Measurements from ENCODE around the gene SLC7A5. TPM values are rescaled to one million over a fixed set of nuclear protein-coding genes. Genes with fewer than 3 reads are reported as not detected.
"Not testable (repeated sequence)": the region's sequence is repeated elsewhere in the genome, so short reads cannot be mapped to it uniquely, and the experiment has no call there.

Gene SLC7A5
- polyA plus RNA-seq, 1 donor from 2014 or later, result 3.9 TPM

- H3F3A ChIP-seq (ENCODE audit: insufficient read depth, low read length, poor library complexity, severe bottlenecking), result no peaks in the 10 kb centered on the region
- H3K27ac ChIP-seq (ENCODE audit: low read length), result no peak overlapping the region
- no peak overlapping the region for H3K4me3 ChIP-seq (ENCODE audit: low read length)
- no peak overlapping the region for H3K4me2 ChIP-seq (ENCODE audit: low read length)
- H3K36me3 ChIP-seq (ENCODE audit: insufficient read depth, low read length), result no peaks in the 10 kb centered on the region
- no peaks in the 10 kb centered on the region for H4K20me1 ChIP-seq (ENCODE audit: insufficient read depth)
- H3K9me2 ChIP-seq (ENCODE audit: insufficient read depth, low read length), result no peaks in the 10 kb centered on the region
- H2AFZ ChIP-seq (ENCODE audit: low read depth, low read length), result no peak overlapping the region
- no peak overlapping the region for H3K9ac ChIP-seq (ENCODE audit: low read length)
- TF ChIP-seq EZH2 (IDR thresholded peaks at IDR 0.05; ENCODE audit: borderline replicate concordance, insufficient read depth, low read length, poor library complexity, severe bottlenecking), result no peak
- TF ChIP-seq SMC3 (conservative IDR thresholded peaks at IDR 0.05; ENCODE audit: poor library complexity), result no peak
- no peak for TF ChIP-seq POLR2AphosphoS5 (IDR thresholded peaks at IDR 0.05)
- TF ChIP-seq EP300 (conservative IDR thresholded peaks at IDR 0.05; ENCODE audit: poor library complexity, severe bottlenecking), result no peak
- no peak for TF ChIP-seq MXI1 (conservative IDR thresholded peaks at IDR 0.05; ENCODE audit: poor library complexity, severe bottlenecking)
- no peak for TF ChIP-seq RAD21 (conservative IDR thresholded peaks at IDR 0.05)
- TF ChIP-seq, protein P1, sequence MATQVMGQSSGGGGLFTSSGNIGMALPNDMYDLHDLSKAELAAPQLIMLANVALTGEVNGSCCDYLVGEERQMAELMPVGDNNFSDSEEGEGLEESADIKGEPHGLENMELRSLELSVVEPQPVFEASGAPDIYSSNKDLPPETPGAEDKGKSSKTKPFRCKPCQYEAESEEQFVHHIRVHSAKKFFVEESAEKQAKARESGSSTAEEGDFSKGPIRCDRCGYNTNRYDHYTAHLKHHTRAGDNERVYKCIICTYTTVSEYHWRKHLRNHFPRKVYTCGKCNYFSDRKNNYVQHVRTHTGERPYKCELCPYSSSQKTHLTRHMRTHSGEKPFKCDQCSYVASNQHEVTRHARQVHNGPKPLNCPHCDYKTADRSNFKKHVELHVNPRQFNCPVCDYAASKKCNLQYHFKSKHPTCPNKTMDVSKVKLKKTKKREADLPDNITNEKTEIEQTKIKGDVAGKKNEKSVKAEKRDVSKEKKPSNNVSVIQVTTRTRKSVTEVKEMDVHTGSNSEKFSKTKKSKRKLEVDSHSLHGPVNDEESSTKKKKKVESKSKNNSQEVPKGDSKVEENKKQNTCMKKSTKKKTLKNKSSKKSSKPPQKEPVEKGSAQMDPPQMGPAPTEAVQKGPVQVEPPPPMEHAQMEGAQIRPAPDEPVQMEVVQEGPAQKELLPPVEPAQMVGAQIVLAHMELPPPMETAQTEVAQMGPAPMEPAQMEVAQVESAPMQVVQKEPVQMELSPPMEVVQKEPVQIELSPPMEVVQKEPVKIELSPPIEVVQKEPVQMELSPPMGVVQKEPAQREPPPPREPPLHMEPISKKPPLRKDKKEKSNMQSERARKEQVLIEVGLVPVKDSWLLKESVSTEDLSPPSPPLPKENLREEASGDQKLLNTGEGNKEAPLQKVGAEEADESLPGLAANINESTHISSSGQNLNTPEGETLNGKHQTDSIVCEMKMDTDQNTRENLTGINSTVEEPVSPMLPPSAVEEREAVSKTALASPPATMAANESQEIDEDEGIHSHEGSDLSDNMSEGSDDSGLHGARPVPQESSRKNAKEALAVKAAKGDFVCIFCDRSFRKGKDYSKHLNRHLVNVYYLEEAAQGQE (IDR thresholded peaks at IDR 0.05; ENCODE audit: borderline replicate concordance), result no peak
- TF ChIP-seq TAF1 (IDR thresholded peaks at IDR 0.05; ENCODE audit: low read depth), result no peak
- TF ChIP-seq, protein P2, sequence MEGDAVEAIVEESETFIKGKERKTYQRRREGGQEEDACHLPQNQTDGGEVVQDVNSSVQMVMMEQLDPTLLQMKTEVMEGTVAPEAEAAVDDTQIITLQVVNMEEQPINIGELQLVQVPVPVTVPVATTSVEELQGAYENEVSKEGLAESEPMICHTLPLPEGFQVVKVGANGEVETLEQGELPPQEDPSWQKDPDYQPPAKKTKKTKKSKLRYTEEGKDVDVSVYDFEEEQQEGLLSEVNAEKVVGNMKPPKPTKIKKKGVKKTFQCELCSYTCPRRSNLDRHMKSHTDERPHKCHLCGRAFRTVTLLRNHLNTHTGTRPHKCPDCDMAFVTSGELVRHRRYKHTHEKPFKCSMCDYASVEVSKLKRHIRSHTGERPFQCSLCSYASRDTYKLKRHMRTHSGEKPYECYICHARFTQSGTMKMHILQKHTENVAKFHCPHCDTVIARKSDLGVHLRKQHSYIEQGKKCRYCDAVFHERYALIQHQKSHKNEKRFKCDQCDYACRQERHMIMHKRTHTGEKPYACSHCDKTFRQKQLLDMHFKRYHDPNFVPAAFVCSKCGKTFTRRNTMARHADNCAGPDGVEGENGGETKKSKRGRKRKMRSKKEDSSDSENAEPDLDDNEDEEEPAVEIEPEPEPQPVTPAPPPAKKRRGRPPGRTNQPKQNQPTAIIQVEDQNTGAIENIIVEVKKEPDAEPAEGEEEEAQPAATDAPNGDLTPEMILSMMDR (IDR thresholded peaks at IDR 0.05; ENCODE audit: poor library complexity, severe bottlenecking), result no peak
- H3K9me3 ChIP-seq (ENCODE audit: low read length), result no peaks in the 10 kb centered on the region
- no peaks in the 10 kb centered on the region for H3K79me2 ChIP-seq (replicated peaks; ENCODE audit: insufficient read depth, low read length)
- no peaks in the 10 kb centered on the region for H3K27me3 ChIP-seq (ENCODE audit: insufficient read depth, low read depth, low read length)
Observed at GRCh38 chr16:87897521-87898505, 28.5 kb upstream of the SLC7A5 start.

DNA sequence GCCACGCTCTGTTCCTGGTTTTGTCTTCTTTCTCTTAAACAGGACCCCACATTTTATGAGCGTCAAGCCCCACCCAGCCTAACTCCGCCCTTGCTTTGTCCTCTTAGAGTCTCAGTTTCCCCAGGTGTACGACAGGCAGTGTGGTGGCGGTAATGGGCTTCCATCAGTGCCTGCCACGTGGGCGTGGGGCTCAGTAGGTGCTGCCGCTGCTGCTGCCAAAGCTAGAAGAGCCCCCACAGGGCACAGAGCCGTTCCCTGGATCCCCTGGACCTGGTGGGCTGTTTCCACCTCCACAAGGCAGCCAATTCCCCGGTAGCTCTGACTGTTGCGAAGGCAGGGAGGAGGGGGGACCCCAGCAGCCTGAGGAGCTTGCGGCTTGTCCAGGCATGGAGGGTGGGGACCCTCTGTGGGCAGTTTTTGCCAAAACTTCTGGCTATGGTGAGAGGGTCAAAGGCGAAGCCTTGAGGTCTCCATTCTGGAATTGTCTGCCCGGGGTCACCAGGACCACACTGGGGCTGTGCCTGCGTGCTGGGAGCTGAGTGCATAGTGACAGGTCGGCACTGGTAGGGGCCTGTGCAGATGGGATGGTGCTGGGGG, 27.7 kb upstream of the SLC7A5 start:
- H3K9ac ChIP-seq (ENCODE audit: low read length); H3K9me3 ChIP-seq (ENCODE audit: low read length); H3K27me3 ChIP-seq (ENCODE audit: insufficient read depth, low read depth, low read length); H3K27ac ChIP-seq (ENCODE audit: low read length); H3K9me2 ChIP-seq (ENCODE audit: insufficient read depth, low read length); H3K4me2 ChIP-seq (ENCODE audit: low read length); H3K79me2 ChIP-seq (replicated peaks; ENCODE audit: insufficient read depth, low read length); H3K36me3 ChIP-seq (ENCODE audit: insufficient read depth, low read length); H2AFZ ChIP-seq (ENCODE audit: low read depth, low read length); H4K20me1 ChIP-seq (ENCODE audit: insufficient read depth); H3K4me3 ChIP-seq (ENCODE audit: low read length); H3F3A ChIP-seq (ENCODE audit: insufficient read depth, low read length, poor library complexity, severe bottlenecking): not testable (repeated sequence)

GRCh38 chr16:87896176-87896890, 27.0 kb upstream of the SLC7A5 start:
- H3K9me3 ChIP-seq (ENCODE audit: low read length); H3K9me2 ChIP-seq (ENCODE audit: insufficient read depth, low read length); H3K27ac ChIP-seq (ENCODE audit: low read length); H3K36me3 ChIP-seq (ENCODE audit: insufficient read depth, low read length); H3K27me3 ChIP-seq (ENCODE audit: insufficient read depth, low read depth, low read length); H2AFZ ChIP-seq (ENCODE audit: low read depth, low read length); H3K4me2 ChIP-seq (ENCODE audit: low read length); H4K20me1 ChIP-seq (ENCODE audit: insufficient read depth); H3K4me3 ChIP-seq (ENCODE audit: low read length); H3F3A ChIP-seq (ENCODE audit: insufficient read depth, low read length, poor library complexity, severe bottlenecking); H3K79me2 ChIP-seq (replicated peaks; ENCODE audit: insufficient read depth, low read length); H3K9ac ChIP-seq (ENCODE audit: low read length): not testable (repeated sequence)

All from neural cell (in vitro differentiated cells).